PC-9 (cell line): ENCODE data around the gene GTF3C2.

Experiments used
- EZH2 ChIP-seq: fragments of 200-600 bp; sonication (generic); IDR thresholded peaks from 2 replicates; pipeline ENCODE4 v1.8.0; 2017; ENCODE audit warnings: antibody characterized with exemption, low read depth
- TF ChIP-seq, protein P1 (sequence below): fragments of 200-600 bp; sonication (generic); conservative IDR thresholded peaks from 2 replicates; pipeline ENCODE4 v1.6.1; 2017; ENCODE audit warnings: mixed run types, antibody characterized with exemption, mild to moderate bottlenecking, moderate library complexity

DNA sequence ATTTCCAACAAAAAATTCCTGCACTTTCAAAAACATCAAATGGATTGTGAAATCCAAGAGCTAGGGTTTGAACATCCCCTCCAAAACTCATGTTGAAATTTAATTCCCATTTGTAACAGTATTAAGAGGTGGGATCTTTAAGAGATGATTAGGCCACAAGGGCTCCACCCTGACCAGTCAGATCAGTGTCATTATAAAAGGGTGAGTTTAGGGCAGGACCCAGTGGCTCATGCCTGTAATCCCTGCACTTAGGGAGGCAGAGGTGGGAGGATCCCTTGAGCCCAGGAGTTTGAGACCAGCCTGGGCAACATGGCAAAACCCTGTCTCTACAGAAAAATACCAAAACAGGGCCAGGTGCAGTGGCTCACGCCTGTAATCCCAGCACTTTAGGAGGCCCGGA is 8.9 kb downstream of the GTF3C2 start:
- TF ChIP-seq, protein P1, sequence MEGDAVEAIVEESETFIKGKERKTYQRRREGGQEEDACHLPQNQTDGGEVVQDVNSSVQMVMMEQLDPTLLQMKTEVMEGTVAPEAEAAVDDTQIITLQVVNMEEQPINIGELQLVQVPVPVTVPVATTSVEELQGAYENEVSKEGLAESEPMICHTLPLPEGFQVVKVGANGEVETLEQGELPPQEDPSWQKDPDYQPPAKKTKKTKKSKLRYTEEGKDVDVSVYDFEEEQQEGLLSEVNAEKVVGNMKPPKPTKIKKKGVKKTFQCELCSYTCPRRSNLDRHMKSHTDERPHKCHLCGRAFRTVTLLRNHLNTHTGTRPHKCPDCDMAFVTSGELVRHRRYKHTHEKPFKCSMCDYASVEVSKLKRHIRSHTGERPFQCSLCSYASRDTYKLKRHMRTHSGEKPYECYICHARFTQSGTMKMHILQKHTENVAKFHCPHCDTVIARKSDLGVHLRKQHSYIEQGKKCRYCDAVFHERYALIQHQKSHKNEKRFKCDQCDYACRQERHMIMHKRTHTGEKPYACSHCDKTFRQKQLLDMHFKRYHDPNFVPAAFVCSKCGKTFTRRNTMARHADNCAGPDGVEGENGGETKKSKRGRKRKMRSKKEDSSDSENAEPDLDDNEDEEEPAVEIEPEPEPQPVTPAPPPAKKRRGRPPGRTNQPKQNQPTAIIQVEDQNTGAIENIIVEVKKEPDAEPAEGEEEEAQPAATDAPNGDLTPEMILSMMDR = no peak
- TF ChIP-seq EZH2 = no peak
